Neural crest cell (in vitro differentiated cells): ENCODE measurements around the gene DNLZ. TPM values are rescaled to one million over a fixed set of nuclear protein-coding genes. Genes with fewer than 3 reads are reported as not detected.
A peak's percentile ranks its signal among the peaks of the same experiment; 100 is the strongest.

ENCODE experiments used
- DNase-seq: peaks from one replicate; pipeline ENCODE4 v3.0.0; 2021; ENCODE audit warnings: low read depth, mixed read lengths, low spot score
- H3K27ac Mint-ChIP-seq: one replicate; pipeline ENCODE4 v1.8.0; 2021; ENCODE audit warnings: mild to moderate bottlenecking, mixed read lengths; ENCODE audit not compliant: unreplicated experiment
- H3K27me3 Mint-ChIP-seq: 2 replicates; pipeline ENCODE4 v1.8.0; 2021; ENCODE audit warnings: low read depth, mild to moderate bottlenecking, mixed read lengths
- H3K36me3 Mint-ChIP-seq: 2 replicates; pipeline ENCODE4 v1.8.0; 2021; ENCODE audit warnings: low read depth, mild to moderate bottlenecking, mixed read lengths
- H3K4me1 Mint-ChIP-seq: 2 replicates; pipeline ENCODE4 v1.8.0; 2021; ENCODE audit warnings: mixed read lengths
- H3K4me3 Mint-ChIP-seq: one replicate; pipeline ENCODE4 v1.8.0; 2021; ENCODE audit warnings: mild to moderate bottlenecking, mixed read lengths
- H3K9me3 Mint-ChIP-seq: 2 replicates; pipeline ENCODE4 v1.8.0; 2021; ENCODE audit warnings: mixed read lengths
- CTCF ChIP-seq: fragments of 200-600 bp; sonication (generic); conservative IDR thresholded peaks from 2 replicates; pipeline ENCODE4 v1.5.0; 2021; ENCODE audit warnings: antibody characterized with exemption, mild to moderate bottlenecking
- total RNA-seq: library from RNA; stranded (reverse); gene quantifications from 2 replicates; pipeline ENCODE4 v1.2.1, GENCODE V29; 2021

The DNLZ gene
- total RNA-seq, 1 donor from 2014 or later, result 21.3 TPM

- DNase-seq, result no peak
- no peaks in the 10 kb centered on the region for H3K27me3 Mint-ChIP-seq
- TF ChIP-seq CTCF, result peak; percentile 60
These were observed 51.1 kb downstream of the DNLZ start for GRCh38 chr9:136312436-136312835.

GRCh38 chr9:136312009-136312375 is 51.6 kb downstream of the DNLZ start:
- Mint-ChIP-seq H3K4me3 (no peak overlapping the region), H3K36me3 (no peaks in the 10 kb centered on the region), H3K27me3 (no peaks in the 10 kb centered on the region), H3K27ac (no peak overlapping the region), H3K4me1 (peaks cover under 1% of the 10 kb centered on the region), H3K9me3 (peaks cover 14% of the 10 kb centered on the region)
- TF ChIP-seq CTCF, result no peak
- DNase-seq, result no peak

More at GRCh38 chr9:136312436-136312835, 51.1 kb downstream of the DNLZ start:
- Mint-ChIP-seq H3K4me3 (no peak overlapping the region), H3K27ac (no peak overlapping the region), H3K9me3 (peaks cover 14% of the 10 kb centered on the region), H3K36me3 (no peaks in the 10 kb centered on the region), H3K4me1 (peaks cover 5% of the 10 kb centered on the region)

GRCh38 chr9:136311051-136312008 is 52.2 kb downstream of the DNLZ start:
- no peak overlapping the region for H3K4me3 Mint-ChIP-seq
- no peak for TF ChIP-seq CTCF
- H3K9me3 Mint-ChIP-seq, result peaks cover 14% of the 10 kb centered on the region
- H3K36me3 Mint-ChIP-seq, result no peaks in the 10 kb centered on the region
- H3K27ac Mint-ChIP-seq, result no peak overlapping the region
- DNase-seq, result no peak
- H3K4me1 Mint-ChIP-seq, result no peaks in the 10 kb centered on the region
- H3K27me3 Mint-ChIP-seq, result no peaks in the 10 kb centered on the region

- TF ChIP-seq CTCF, result no peak
- Mint-ChIP-seq H3K9me3 (peaks cover 9% of the 10 kb centered on the region), H3K4me3 (no peak overlapping the region), H3K27ac (no peak overlapping the region), H3K4me1 (no peaks in the 10 kb centered on the region), H3K27me3 (no peaks in the 10 kb centered on the region), H3K36me3 (no peaks in the 10 kb centered on the region)
- DNase-seq, result no peak
These were observed 53.1 kb downstream of the DNLZ start for GRCh38 chr9:136310273-136311030.

- peaks cover 5% of the 10 kb centered on the region for H3K9me3 Mint-ChIP-seq
- no peak overlapping the region for H3K4me3 Mint-ChIP-seq
- no peak for TF ChIP-seq CTCF
- no peaks in the 10 kb centered on the region for H3K4me1 Mint-ChIP-seq
- H3K27me3 Mint-ChIP-seq, result no peaks in the 10 kb centered on the region
- H3K36me3 Mint-ChIP-seq, result no peaks in the 10 kb centered on the region
- DNase-seq, result no peak
- H3K27ac Mint-ChIP-seq, result no peak overlapping the region
These were observed 53.7 kb downstream of the DNLZ start for GRCh38 chr9:136309806-136310220.

Other genes with a start within 250 kb of the DNLZ start
- gene TMEM250, start 244.9 kb downstream of the DNLZ start, total RNA-seq, result 37.4 and 39.0 TPM in 2 replicates
- gene LHX3, start 158.6 kb downstream of the DNLZ start, total RNA-seq, result 0.07 TPM in 1 of 2 replicates, not detected in the other
- gene QSOX2, start 117.9 kb downstream of the DNLZ start, total RNA-seq, result 28.0 and 28.7 TPM in 2 replicates
- 0.07 TPM in 1 of 2 replicates, not detected in the other for gene CCDC187, start 59.6 kb downstream of the DNLZ start, total RNA-seq
- gene GPSM1, start 36.2 kb downstream of the DNLZ start, total RNA-seq, result 50.8 and 56.7 TPM in 2 replicates
- gene CARD9, start 9.9 kb upstream of the DNLZ start, total RNA-seq, result 1.3 and 1.4 TPM in 2 replicates
- gene SNAPC4, start 36.4 kb upstream of the DNLZ start, total RNA-seq, result 18.2 and 19.0 TPM in 2 replicates
- gene ENTR1, start 46.9 kb upstream of the DNLZ start, total RNA-seq, result 84.1 and 89.3 TPM in 2 replicates
- gene PMPCA, start 46.9 kb upstream of the DNLZ start, total RNA-seq, result 82.1 and 86.6 TPM in 2 replicates
- 28.7 and 29.6 TPM in 2 replicates for gene INPP5E, start 76.1 kb upstream of the DNLZ start, total RNA-seq
- 77.2 and 79.4 TPM in 2 replicates for gene SEC16A, start 119.3 kb upstream of the DNLZ start, total RNA-seq
- gene NOTCH1, start 182.3 kb upstream of the DNLZ start, total RNA-seq, result 99.0 and 99.7 TPM in 2 replicates